Ovary (tissue), 3 donors: Measurements from ENCODE around the gene MMP25.
"Not testable (repeated sequence)": the region's sequence is repeated elsewhere in the genome, so short reads cannot be mapped to it uniquely, and the experiment has no call there.

Experiments
- CTCF ChIP-seq, 3 donors: fragments of 450-650 bp in 2 of 3; fragments of 200-600 bp in 1 of 3; IDR thresholded peaks; one replicate each; pipeline versions ENCODE4 v1.5.1 to v1.8.0; 2016 to 2022; ENCODE audit warnings: antibody characterized with exemption in 3 of 3, mild to moderate bottlenecking in 1 of 3
- EP300 ChIP-seq: sonication (generic); formaldehyde crosslinking; IDR thresholded peaks from one replicate; pipeline ENCODE4 v1.6.1; 2017; ENCODE audit warnings: antibody characterized with exemption
- POLR2A ChIP-seq: fragments of 450-650 bp; IDR thresholded peaks from one replicate; pipeline ENCODE4 v1.6.1; 2017; ENCODE audit warnings: antibody characterized with exemption, mild to moderate bottlenecking, moderate library complexity
- donor health status: DM: no; HTN: no; CAD: no.

GRCh38 chr16:3052571-3053329 lies 6.4 kb downstream of the MMP25 start:
- TF ChIP-seq CTCF (IDR thresholded peaks at IDR 0.05); EP300; POLR2A: not testable (repeated sequence)
